ENCODE data around the gene BCKDHB. TPM values are rescaled to one million over a fixed set of nuclear protein-coding genes. Genes with fewer than 3 reads are reported as not detected.

The BCKDHB gene
- total RNA-seq, 1 donor from 2014 or later: 28.4 TPM

GRCh38 chr6:80245043-80245442, 138.6 kb downstream of the BCKDHB start:
- H3K4me1 Mint-ChIP-seq: no peaks in the 10 kb centered on the region
- peaks cover 1% of the 10 kb centered on the region for H3K9me3 Mint-ChIP-seq
- no peak overlapping the region for H3K27ac Mint-ChIP-seq
- TF ChIP-seq CTCF (IDR thresholded peaks at IDR 0.05; ENCODE audit: unreplicated experiment): no peak
- peaks cover 7% of the 10 kb centered on the region for H3K36me3 Mint-ChIP-seq
- no peak for DNase-seq (ENCODE audit: low spot score in 2 of 2, unreplicated experiment in 2 of 2)
- no peak overlapping the region for H3K4me3 Mint-ChIP-seq
- H3K27me3 Mint-ChIP-seq (ENCODE audit: low read depth): no peaks in the 10 kb centered on the region

- Mint-ChIP-seq H3K4me3 (no peak overlapping the region), H3K36me3 (no peaks in the 10 kb centered on the region), H3K27ac (no peak overlapping the region), H3K4me1 (peaks cover 5% of the 10 kb centered on the region), H3K9me3 (no peaks in the 10 kb centered on the region), H3K27me3 (ENCODE audit: low read depth) (no peaks in the 10 kb centered on the region)
- no peak for TF ChIP-seq CTCF (IDR thresholded peaks at IDR 0.05; ENCODE audit: unreplicated experiment)
- DNase-seq (ENCODE audit: low spot score in 2 of 2, unreplicated experiment in 2 of 2): no peak
Measured at GRCh38 chr6:80249897-80250296, 143.4 kb downstream of the BCKDHB start.

GRCh38 chr6:80250391-80250997, 144.0 kb downstream of the BCKDHB start:
- no peaks in the 10 kb centered on the region for H3K27me3 Mint-ChIP-seq (ENCODE audit: low read depth)
- H3K4me3 Mint-ChIP-seq: no peak overlapping the region
- H3K9me3 Mint-ChIP-seq: no peaks in the 10 kb centered on the region
- no peaks in the 10 kb centered on the region for H3K36me3 Mint-ChIP-seq
- no peak for DNase-seq (ENCODE audit: low spot score in 2 of 2, unreplicated experiment in 2 of 2)
- no peak for TF ChIP-seq CTCF (IDR thresholded peaks at IDR 0.05; ENCODE audit: unreplicated experiment)
- peaks cover 5% of the 10 kb centered on the region for H3K4me1 Mint-ChIP-seq
- no peak overlapping the region for H3K27ac Mint-ChIP-seq

DNA sequence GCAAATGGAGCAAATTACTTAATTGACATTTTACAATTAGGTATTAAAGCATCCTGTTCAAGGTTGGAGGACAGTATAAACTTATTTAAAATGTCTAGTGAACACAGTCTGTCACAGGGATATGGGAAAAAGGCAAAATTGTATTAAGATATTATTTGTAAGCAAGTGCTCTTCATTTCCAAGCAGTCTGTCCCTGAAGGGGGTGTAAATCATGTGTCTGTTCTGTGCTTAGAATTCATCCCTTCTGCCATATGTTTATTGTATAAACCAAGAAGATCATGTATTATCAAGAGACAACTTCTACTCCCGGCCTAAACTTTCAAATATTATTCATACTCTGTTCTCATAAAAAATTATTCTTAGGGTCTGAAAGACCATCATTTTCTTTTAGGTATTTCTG, 144.8 kb downstream of the BCKDHB start:
- DNase-seq (ENCODE audit: low spot score in 2 of 2, unreplicated experiment in 2 of 2): no peak
- peaks cover 5% of the 10 kb centered on the region for H3K4me1 Mint-ChIP-seq
- no peaks in the 10 kb centered on the region for H3K36me3 Mint-ChIP-seq
- no peak for TF ChIP-seq CTCF (IDR thresholded peaks at IDR 0.05; ENCODE audit: unreplicated experiment)
- no peak overlapping the region for H3K27ac Mint-ChIP-seq
- H3K27me3 Mint-ChIP-seq (ENCODE audit: low read depth): no peaks in the 10 kb centered on the region
- no peak overlapping the region for H3K4me3 Mint-ChIP-seq
- no peaks in the 10 kb centered on the region for H3K9me3 Mint-ChIP-seq

DNA sequence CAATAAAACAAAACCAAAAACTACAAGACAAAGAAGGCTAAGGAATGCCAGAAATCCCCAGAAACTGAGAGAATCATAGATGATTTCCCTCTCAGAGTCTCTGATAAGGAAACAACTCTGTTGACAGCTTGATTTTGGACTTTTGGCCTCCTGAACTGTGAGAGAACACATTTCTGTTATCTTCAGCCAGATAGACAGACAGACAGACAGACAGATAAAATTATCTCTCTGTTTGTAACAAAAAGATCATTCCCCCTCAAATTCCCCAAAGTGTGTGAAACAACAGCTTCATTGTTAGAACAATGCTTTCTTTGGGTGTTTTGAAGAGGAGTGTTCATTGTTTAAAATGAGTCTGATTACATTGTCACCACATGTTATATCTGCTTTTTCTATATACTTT, 148.2 kb downstream of the BCKDHB start:
- no peaks in the 10 kb centered on the region for H3K36me3 Mint-ChIP-seq
- no peaks in the 10 kb centered on the region for H3K27me3 Mint-ChIP-seq (ENCODE audit: low read depth)
- DNase-seq (ENCODE audit: low spot score in 2 of 2, unreplicated experiment in 2 of 2): no peak
- no peak overlapping the region for H3K27ac Mint-ChIP-seq
- no peak overlapping the region for H3K4me3 Mint-ChIP-seq
- no peak for TF ChIP-seq CTCF (IDR thresholded peaks at IDR 0.05; ENCODE audit: unreplicated experiment)
- no peaks in the 10 kb centered on the region for H3K9me3 Mint-ChIP-seq
- peaks cover 5% of the 10 kb centered on the region for H3K4me1 Mint-ChIP-seq

DNA sequence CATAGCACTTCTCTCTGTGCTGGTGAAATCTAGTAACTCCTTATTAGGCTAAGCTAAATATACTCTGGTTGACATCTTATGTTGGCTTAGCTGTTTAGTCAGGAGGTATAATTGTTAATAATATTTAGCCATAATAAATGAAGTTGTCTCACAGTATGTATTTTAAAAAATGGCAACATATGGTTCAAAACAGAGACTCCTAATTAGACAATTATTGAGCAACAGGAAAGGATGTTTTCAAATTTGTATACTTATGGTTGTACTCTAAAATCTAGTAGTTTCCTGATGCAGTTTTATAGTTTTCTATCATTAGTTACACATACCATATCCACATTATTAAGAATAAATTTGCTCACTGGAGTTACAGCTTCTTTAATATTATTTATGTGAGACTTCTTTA, 150.2 kb downstream of the BCKDHB start:
- Mint-ChIP-seq H3K36me3 (peaks cover 3% of the 10 kb centered on the region), H3K4me3 (no peak overlapping the region), H3K27me3 (ENCODE audit: low read depth) (no peaks in the 10 kb centered on the region), H3K27ac (no peak overlapping the region), H3K4me1 (peaks cover 5% of the 10 kb centered on the region), H3K9me3 (peaks cover 4% of the 10 kb centered on the region)
- DNase-seq (ENCODE audit: low spot score in 2 of 2, unreplicated experiment in 2 of 2): no peak
- TF ChIP-seq CTCF (IDR thresholded peaks at IDR 0.05; ENCODE audit: unreplicated experiment): no peak
